Activated CD8-positive, alpha-beta memory T cell treated with anti-CD3 and anti-CD28 coated beads, Interleukin-2, amount 50 U/mL, for 24 hours (primary cell): ENCODE data around the gene SNX11.

ENCODE experiments used
- DNase-seq: peaks from one replicate; pipeline ENCODE4 v3.0.0-alpha.2; 2020; ENCODE audit errors: extremely low read depth

SNX11 gene

DNA sequence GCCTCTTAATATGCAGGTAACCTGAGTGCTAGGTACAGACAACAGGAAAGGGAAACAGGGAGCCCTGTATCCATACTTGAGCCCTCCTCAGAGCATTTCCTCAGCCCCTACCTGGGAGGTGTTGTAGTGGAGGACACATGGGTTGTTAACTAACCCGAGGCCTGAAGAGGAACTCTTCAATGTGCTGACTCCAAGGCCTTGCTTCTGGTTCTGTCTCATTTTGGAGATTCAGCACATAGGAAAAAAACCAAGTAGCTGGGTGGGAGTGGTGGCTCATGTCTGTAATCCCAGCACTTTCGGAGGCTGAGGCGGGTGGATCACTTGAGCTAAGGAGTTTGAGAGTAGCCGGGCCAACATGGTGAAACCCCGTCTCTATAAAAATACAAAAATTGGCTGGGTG lies 24.8 kb downstream of the SNX11 start:
- no peak for DNase-seq

DNA sequence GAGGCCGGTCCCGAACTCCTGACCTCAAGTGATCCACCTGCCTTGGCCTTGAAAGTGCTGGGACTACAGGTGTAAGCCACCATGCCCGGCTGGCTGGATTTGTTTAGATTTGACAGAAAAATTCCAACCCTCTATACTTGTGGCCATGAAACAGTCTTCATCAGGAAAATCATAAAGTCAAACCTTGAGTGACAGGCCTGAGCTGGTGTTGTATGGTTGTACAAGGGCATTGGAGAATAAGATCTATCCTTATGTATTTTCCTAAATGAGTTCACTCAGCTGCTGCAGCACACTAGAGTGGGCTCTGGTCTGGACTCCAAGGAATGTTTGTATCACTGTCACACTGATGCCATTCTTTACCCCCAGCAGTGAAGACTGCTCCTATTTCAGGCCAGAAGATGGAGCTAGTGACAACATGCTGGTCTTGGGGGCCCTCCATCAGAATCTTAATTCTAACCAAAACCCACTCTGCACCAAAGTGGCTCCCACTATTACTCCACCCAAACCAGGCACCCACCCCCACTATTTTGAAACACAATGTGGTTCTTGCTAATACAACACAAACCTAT lies 27.4 kb downstream of the SNX11 start:
- DNase-seq = no peak

DNA sequence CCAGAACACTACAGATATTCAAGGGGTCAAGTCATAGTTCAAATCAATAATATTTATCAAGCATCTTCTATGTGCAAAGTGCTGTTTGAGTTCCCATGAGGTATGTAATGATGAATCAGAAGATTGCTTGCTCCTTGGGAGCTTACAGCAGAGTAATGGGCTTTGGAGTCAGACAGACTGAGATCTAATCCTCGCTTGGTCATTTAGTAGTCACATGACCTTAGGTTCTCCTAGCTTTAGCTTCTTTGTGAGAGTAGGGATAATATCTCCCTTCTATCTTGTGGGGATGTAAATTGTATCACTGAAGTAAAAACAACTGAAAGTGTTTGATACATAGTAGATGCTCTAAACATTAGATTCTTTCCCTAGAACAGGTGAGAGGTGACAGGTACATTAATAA lies 30.1 kb downstream of the SNX11 start:
- no peak for DNase-seq

DNA sequence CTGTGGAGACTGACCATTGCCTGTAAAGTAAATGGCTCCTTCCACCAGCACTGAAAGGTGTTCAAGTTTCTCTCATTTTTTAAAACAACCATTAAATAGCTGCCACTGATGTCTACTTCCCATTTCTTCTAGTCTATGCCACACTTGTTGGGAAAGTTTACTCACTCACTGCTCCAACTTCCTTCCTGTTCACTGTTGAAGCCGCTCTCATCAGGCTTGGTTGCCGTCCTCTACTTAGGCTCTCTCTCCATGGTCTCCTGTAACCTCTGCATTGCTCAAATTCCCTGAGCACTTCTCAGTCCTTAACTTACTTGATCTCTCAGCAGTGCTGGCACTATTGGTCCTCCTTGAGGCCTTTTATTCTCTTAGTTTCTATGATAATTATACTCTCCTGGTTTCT lies 32.4 kb downstream of the SNX11 start:
- no peak for DNase-seq

DNA sequence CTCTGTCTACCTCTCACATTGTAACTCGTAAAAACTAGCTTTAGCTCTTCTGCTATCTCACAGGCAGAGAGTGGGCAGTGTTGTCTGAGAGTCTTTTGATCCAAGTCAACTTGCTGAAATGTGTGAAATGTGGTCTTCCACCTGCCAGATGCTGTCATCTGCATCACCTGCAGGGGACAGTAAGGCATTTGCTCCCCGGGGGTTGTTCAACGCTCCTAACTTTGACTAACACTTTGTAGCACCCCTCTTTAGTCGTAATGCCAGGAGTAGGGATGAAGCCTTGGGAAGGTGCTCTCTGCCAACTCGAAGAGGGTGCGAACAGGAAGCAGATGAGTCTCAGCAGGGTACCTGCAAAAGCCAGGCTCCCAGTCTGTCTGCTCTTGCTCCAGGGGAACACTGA lies 36.1 kb downstream of the SNX11 start:
- DNase-seq = no peak

DNA sequence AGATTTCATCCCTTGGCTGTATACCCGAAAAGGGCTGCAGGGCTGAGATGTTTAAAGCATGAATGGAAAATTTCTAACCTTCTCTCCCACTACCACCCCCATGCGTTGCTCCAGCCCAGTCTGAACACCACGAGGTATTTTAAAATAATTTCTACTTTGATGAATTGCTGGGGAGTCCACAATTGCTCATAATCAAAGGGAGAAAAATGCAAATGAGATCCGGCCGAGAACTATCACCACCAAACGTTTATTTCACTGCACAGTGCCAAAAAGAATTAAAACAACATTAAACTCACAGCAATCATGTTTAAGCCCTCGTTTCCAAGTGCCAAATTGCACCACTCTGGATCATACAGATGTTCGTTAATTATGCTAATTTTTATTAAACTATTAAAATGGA lies 36.7 kb downstream of the SNX11 start:
- no peak for DNase-seq

DNA sequence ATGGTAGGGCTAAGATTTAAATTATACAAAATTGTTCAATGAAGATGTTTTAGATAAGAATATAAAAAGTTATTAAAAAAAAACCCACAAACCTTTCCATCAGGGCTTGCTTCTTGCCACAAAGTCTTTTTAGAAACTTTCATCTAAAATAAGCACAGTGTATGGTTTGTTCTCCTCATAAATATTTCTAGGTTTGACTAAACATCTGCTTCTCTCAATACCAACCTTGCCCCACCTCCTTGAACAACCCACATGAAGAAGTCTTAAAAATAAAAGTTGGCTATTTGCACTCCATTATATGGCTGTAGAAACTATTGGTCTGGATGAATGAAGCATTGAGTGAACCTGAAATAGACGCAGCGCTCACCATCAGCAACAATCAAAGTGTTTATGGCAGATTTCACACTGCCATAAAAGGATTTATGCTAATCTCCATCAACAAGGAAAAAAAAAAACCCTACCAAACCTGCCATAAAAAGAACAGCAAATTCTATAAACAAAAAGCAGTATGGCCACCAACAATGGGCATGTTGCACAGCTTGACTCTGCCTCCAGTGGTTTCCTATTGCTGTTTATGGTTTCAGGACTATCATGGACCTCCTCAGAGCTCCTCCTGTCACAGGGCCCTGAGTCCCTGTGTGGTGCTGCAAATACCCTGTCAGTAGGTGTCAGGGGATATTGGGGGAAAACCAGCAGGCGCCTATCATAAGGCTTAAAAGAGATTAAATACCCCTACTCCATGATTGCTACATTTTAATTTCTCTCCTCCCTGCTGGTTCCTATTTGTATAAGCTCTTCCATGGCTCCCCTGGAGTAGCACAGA lies 37.6 kb downstream of the SNX11 start:
- no peak for DNase-seq

DNA sequence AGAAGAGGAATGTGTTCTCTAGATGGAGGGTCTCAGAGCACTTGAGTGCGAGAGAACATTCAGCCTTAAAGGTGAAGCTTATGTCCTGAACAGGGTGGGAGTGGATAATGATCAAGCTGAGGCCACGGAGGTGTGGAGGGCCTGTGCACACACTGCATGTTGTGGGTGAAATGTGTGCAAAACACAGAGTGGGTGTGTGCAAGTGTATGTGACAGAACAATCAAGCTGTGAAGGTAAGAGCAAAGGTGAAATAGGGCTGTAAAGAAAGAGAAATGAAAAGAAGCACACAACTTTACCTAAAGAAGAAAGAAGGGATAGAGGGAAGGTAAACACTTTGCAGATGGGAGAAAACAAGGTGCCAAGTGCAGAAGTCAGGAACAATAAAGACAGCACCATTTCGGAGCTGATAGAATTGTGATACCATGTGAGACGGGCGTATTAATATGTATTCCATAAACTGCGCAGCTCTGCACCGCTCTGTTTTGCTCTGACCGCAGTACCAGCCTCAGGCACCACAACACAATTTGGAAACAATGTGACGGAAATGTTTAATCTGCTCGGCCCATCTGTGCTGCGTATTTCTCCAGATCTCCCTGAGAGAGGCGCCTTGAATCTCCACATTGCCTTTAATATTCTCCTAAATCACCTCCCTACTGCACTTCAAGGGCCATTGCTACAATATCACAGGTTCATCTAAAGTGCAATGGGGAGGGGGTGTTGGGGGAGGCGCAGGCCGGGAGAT lies 40.6 kb downstream of the SNX11 start:
- DNase-seq = no peak

DNA sequence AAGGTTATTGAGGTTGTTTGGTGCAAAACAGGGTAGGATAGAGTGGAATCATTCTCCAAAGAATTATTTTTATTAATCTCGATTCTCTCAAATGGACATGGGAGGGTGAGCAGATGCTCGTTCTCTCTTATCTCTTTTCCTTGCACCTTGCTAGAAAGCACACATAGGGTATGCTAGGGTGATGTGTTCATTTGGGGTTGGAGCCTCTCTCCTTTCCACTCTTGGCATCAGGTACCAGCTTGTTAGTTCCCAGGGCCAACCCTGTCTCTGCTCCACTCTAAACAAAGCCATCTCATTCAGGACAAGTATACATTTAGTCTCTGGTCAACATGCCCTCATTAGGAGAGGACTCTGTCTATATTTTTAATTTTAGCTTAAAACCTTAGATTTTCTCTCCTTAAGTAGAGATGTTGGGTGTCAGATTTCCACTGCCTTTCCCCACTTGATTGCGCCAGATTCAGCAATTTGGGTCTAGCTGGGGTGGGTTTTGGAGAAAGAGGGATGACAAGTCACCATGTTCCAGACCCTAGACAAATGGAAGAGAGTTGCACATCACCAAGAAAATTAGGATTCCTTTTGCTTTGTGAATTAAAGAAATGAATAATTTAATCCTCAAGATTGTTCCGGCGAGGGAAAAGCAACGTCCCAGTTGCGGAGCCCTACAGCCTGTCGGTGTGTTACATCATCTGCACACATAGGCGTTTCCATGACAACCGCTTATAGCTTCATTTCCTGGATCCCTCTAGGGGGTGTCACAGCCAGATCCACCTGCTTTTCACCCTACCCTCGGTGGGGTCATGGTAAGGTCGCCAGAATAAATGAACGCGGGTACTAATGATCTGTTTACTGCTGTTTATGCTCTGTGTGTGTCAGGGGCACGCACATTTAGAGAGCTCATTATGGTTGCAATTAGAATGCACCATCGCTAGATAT lies 41.6 kb downstream of the SNX11 start:
- DNase-seq = no peak

DNA sequence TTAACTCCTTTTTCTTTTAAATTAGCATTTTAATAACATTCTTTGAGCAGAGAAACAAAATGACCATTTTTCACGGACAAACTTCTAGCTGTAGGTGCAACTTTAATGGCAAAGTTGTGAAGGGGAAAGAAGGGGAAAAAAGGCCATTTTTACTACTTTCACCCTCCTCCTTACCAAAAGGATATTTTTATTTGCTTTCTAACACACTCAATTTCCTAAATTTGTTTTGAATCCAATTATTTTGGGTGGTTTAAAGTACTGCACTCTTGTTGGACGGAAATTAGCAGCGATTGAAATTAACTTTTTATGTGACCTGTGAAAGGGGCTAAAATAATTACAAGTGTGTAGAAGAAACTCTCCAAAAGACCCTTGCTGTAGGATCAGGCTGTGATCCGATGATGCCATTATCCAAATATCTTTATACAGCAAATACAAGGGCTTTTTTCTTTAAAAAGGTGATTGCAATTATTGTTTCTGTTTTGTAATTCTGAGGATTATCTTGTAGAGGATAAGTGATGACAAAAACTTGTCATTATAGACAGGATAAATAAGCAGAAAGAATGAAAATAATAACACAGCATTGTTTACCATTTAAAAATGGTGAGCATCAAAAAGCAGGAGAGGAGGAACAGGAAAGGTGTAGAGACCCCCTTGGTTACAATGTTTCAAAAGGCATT lies 42.4 kb downstream of the SNX11 start:
- DNase-seq = no peak

DNA sequence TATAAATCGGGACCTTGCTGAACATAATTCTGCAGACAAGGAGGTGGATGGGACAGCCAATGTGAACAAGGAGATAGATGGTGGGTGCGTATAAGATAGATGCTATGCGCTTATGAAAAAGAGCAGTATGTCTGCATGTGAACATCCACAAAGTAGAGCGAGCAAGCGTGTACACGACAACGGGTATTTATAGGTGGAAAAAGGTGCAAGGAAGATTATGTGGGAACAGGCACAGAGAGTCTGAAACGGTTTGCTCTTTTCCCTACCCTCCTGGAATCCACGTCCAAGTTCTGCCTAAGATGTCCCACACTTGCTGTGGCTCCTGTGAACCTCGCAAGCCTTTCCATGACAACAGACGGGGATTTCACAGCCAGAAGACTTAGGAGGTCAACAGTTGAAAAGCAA lies 43.0 kb downstream of the SNX11 start:
- no peak for DNase-seq

DNA sequence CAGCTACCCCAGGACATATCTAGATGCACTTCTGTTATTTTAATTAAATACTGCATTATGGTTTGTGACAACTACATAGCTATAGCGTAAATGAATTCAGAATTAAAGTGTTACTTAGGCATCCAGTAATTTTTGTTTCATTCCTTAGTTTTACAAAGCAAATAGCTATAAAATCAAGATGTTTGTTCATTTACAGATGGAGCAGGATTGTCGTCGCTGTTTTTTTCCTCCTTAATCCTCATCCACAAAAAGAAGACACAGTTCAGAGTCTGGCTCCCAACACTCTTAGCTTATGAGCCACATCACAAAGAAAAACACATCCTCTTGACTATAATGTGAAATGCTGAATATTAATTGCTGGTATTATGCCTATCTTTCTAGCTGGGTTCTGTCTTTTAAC lies 43.7 kb downstream of the SNX11 start:
- no peak for DNase-seq

DNA sequence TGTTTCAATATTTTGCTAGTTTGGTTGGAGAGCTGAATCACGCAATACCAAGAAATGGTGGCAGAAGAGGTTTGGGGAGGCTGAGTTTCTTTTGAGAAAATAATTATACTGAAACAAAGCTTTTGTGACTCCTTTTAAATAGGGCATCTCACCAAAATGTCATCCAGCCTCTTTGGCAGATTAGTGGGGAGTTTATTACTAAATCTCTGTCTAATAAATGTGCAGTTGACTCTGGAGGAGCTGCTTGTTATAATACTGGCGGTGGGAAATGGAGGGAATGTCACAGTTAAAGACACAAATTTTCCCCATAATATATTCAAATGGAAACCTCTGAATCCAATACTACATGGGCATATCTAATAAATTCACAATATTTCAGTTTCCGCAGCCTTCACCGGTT lies 44.7 kb downstream of the SNX11 start:
- DNase-seq = no peak

DNA sequence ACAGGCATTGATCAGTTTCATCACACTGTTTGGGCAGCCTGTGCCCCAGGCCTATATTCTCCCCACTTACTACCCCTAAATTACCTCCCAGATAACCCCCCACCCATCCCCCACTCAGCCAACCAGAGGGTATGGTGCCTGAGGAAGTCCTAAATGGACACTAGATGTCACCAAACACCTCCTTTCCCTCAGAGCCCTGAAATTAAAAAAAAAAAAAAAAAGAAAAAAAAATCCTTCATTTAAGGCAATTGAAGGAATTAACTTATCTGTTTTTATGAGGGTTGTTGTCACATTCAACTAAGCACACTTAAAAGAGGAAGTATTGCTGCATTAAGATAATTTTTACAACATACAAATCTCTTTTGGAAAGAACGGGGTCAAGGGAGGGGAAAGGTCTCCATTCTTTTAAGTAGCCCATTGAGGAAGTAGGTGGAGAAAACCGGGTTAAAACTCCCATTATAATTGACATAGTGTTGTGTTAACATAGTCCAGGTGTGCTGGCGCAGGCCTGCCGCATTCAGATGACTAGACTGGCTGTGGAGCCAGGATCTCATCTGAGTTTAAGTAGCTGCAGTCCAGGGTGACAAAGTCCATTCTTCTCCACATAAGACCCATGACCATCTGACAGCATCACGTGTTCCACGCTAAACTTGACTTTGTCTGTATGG lies 46.3 kb downstream of the SNX11 start:
- DNase-seq = no peak

DNA sequence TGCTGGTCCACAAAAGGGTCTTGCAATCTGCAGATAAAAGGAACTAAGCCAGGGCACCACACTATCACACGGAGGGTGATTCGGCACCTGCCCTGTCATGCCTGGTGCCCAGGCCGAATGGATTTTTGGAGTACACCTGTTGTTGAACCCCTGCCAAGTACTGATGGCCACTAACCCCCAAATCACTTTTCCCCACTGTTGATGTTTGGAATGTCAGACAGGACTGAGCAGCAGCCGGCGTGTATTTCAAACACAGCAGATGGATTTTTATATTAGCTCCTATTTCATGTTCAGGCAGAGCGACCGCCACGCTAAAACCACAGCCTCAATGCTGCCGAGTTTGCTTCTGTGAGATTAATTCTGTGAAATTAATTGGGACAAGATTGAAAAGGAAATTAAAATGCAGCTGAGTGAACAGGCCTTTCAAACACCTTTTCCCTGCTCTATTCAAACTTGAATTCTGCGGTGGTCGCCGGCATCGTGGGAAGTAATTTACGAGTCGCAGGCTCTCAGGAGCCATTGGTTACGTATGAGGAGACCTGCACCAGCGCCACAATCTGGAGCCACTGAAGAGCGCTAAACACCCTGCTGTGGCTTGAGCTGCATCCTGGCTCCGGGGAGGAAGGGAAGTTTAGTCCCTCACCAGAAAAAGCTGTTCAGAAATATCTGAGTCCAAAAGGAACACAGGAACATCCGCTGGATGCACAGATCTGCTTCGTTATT lies 48.5 kb downstream of the SNX11 start:
- no peak for DNase-seq

DNA sequence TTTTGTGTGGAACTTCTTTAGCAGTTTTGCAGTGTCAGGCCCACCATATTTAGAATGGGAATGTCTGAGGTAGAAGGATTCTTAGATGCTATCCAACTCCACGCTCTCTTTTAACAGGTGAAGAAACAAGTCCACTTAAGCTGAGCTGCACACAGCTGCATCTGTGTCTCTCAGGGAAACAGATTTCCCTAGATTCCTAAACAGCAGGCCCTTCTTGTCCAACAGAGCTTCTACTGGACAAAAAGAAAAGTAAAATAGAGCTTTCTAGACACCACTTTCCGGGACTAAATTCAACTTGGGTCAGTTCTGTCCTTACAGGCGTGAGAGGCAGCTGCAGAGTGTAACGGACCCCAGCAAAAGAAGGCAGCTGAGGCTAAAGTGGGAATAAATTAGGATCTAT lies 51.7 kb downstream of the SNX11 start:
- no peak for DNase-seq

DNA sequence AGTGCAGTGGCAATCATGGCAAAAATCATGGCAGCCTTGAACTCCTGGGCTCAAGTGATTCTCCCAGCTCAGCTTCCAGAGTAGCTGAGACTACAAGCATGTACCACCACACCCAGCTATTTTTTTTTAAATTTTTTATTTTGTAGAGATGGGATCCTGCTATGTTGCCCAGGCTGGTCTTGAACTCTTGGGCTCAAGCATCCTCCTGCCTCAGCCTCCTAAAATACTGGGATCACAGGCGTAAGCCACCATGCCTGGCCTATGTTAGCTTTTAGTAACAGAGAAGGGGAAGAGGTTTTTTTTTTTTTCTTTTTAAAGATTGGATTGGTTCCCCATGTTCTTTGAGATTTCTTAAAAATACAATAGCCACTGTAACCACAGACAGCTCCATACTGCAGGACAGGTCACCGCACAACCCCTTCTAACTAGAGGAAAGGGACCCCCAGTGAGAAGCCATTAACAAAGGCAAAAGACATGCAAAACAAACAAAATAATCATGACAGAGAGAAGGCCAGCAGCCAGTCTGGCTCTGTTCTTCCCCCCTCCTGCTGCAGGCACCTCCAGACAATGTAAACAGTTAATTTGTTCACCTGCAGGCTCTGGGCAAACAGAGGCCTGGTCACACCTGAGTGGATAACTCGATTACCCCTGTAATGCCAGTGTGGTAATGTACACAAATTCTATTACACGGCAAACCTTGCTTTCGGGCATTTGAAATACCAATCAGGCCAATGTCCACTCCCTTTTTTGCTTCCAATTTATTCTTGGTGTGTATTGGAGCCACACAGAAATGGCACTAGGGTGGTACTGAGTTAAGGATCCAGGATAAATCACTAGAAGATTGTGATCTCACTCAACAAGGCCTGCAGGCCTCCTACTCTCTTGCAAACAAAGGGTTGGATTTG lies 52.9 kb downstream of the SNX11 start:
- DNase-seq = no peak

DNA sequence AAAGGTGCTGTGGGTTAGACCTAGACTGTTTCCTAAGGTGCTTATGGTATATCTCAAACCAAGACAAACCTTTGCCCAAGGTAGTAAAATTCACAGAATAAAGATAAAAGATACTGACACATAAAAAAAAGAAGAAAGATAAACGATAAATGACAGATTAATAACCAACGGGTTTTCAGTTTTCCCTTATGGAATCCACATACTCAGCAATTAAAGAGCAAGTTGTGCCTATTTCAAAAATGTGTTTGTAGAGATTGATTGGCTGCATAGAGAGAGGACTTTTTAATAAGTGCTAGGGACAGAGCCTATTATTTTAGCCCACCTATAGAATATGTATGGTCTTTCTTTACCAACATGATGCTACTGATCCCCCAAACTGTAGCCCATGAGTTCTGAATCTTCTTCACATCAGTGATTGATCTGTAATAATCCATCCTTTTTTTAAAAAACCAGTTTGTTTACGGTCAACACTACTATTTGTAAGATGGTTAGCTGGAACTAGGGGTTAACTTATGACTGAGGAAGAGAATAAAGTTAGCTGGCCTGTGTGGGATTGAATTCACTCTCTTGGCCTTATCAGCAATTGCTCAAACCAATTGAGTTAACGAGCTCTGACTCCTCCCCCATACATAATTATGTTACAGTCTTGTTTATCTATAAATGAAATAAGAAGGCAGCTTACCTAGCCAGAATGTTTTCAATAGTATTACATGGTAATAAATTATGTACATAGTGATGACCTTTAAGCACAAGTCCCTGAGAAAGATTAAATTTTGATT lies 53.8 kb downstream of the SNX11 start:
- no peak for DNase-seq
